HCT116 (cell line): ENCODE data around the gene FAXDC2. TPM values are rescaled to one million over a fixed set of nuclear protein-coding genes. Genes with fewer than 3 reads are reported as not detected.
"Not testable (repeated sequence)": the region's sequence is repeated elsewhere in the genome, so short reads cannot be mapped to it uniquely, and the experiment has no call there.

Experiments used
- ATAC-seq: fragments of 200-7000 bp; cut with Tn5 transposase; 2 replicates; pipeline ENCODE4 v1.9.1; 2020; ENCODE audit warnings: mild to moderate bottlenecking, moderate library complexity
- BruUV-seq: library from RNA; stranded (reverse); fragments of 400-500 nt; replicated peaks from 2 replicates; lab custom pipeline; 2021; lab: Mats Ljungman, UMichigan
- CTCF ChIA-PET: fragments of 300-600 bp; sonication (Branson Sonifier 250); formaldehyde crosslinking; loops from one replicate; lab custom pipeline; 2021; ENCODE audit warnings: antibody characterized with exemption; lab: Charles Lee
- POLR2A ChIA-PET: fragments of 300-600, 350-600 bp; sonication (Branson Sonifier 250); formaldehyde crosslinking; loops from one replicate; lab custom pipeline; 2021; ENCODE audit warnings: antibody characterized with exemption; lab: Charles Lee
- RAD21 ChIA-PET, 2 experiments: fragments of 300-600 bp; sonication (Branson Sonifier 250); formaldehyde crosslinking; loops; one replicate each; lab custom pipeline; 2023; ENCODE audit warnings: low total read pairs in 2 of 2; ENCODE audit not compliant: uncharacterized antibody in 2 of 2, unreplicated experiment in 2 of 2, low non-redundant PET in 1 of 2; lab: Charles Lee
- DNase-seq: peaks from one replicate; pipeline ENCODE4 v3.0.0-alpha.2; 2010; ENCODE audit warnings: low read depth, low spot score
- H2AFZ ChIP-seq: fragments of 200-600 bp; shearing (Covaris generic), sonication (generic); 2 replicates; pipeline ENCODE4 v1.6.1; 2017; ENCODE audit warnings: low read depth, mixed run types, mixed read lengths, antibody characterized with exemption, low read length; ENCODE audit not compliant: poor library complexity, severe bottlenecking
- H3K27ac ChIP-seq: 2 replicates; pipeline ENCODE4 v1.5.1; 2012; ENCODE audit warnings: low read depth, low read length
- H3K27me3 ChIP-seq: fragments of 200-600 bp; sonication (generic); 2 replicates; pipeline ENCODE4 v1.6.1; 2016; ENCODE audit warnings: mixed run types, low read length, mixed read lengths; ENCODE audit not compliant: insufficient read depth
- H3K36me3 ChIP-seq, 2 experiments: fragments of 200-500 bp in 1 of 2; fragments of 200-600 bp in 1 of 2; sonication (Bioruptor generic) in 1 of 2; sonication (generic) in 1 of 2; 2 replicates each; pipeline versions ENCODE4 v1.5.1 to v1.6.1; 2014 to 2016; ENCODE audit warnings: low read length in 2 of 2, inconsistent platforms in 1 of 2, mixed read lengths in 1 of 2, mixed run types in 1 of 2; ENCODE audit not compliant: insufficient read depth in 2 of 2, control insufficient read depth in 1 of 2
- H3K4me1 ChIP-seq, 2 experiments: fragments of 200-600 bp in 1 of 2; sonication (generic) in 1 of 2; 2 replicates each; pipeline versions ENCODE4 v1.5.1 to v1.6.1; 2012 to 2017; ENCODE audit warnings: low read length in 2 of 2, inconsistent platforms in 1 of 2, mild to moderate bottlenecking in 1 of 2, mixed read lengths in 1 of 2, mixed run types in 1 of 2, moderate library complexity in 1 of 2; ENCODE audit not compliant: insufficient read depth in 2 of 2, control insufficient read depth in 1 of 2
- H3K4me2 ChIP-seq: fragments of 200-600 bp; sonication (generic); 2 replicates; pipeline ENCODE4 v1.6.1; 2017; ENCODE audit warnings: mixed run types, low read length, mixed read lengths
- H3K4me3 ChIP-seq, 2 experiments: fragments of 200-600 bp in 1 of 2; sonication (generic) in 1 of 2; replicated peaks in 1 of 2; 2 replicates each; pipeline ENCODE4 v1.5.1; 2011 to 2016; ENCODE audit warnings: low read length in 2 of 2, control low read depth in 1 of 2, low read depth in 1 of 2, mild to moderate bottlenecking in 1 of 2, mixed read lengths in 1 of 2, mixed run types in 1 of 2
- H3K79me2 ChIP-seq: fragments of 200-600 bp; sonication (generic); 2 replicates; pipeline ENCODE4 v1.6.1; 2017; ENCODE audit warnings: mild to moderate bottlenecking, mixed run types, low read length, moderate library complexity, mixed read lengths; ENCODE audit not compliant: insufficient read depth
- H3K9ac ChIP-seq: fragments of 200-600 bp; sonication (generic); 2 replicates; pipeline ENCODE4 v1.6.1; 2016; ENCODE audit warnings: low read length, mixed read lengths
- H3K9me2 ChIP-seq: fragments of 200-600 bp; sonication (generic), shearing (Covaris generic); 2 replicates; pipeline ENCODE4 v1.6.1; 2017; ENCODE audit warnings: mixed run types, mild to moderate bottlenecking, moderate library complexity; ENCODE audit not compliant: insufficient read depth
- H3K9me3 ChIP-seq, 2 experiments: fragments of 200-500 bp in 1 of 2; fragments of 200-600 bp in 1 of 2; sonication (Bioruptor generic) in 1 of 2; sonication (generic) in 1 of 2; 2 replicates each; pipeline ENCODE4 v1.6.1; 2014 to 2017; ENCODE audit warnings: low read length in 2 of 2, mixed read lengths in 2 of 2, inconsistent platforms in 1 of 2, low read depth in 1 of 2, mild to moderate bottlenecking in 1 of 2, mixed run types in 1 of 2, moderate library complexity in 1 of 2; ENCODE audit not compliant: control insufficient read depth in 1 of 2, insufficient read depth in 1 of 2
- H4K20me1 ChIP-seq: fragments of 200-600 bp; sonication (generic), shearing (Covaris generic); 2 replicates; pipeline ENCODE4 v1.6.1; 2017; ENCODE audit warnings: mixed run types, mild to moderate bottlenecking, moderate library complexity; ENCODE audit not compliant: insufficient read depth
- EGR1 ChIP-seq: IDR thresholded peaks from 2 replicates; pipeline ENCODE4 v1.6.1; 2012; ENCODE audit warnings: low read depth
- SRF ChIP-seq: IDR thresholded peaks from 2 replicates; pipeline ENCODE4 v1.6.1; 2012; ENCODE audit warnings: low read depth
- intact Hi-C: fragments of 100-400 bp; cut with micrococcal nuclease; formaldehyde crosslinking; loops from 2 replicates; pipeline ENCODE4 v1.10.0; 2022
- total RNA-seq: library from RNA; stranded (reverse); gene quantifications from one replicate; pipeline ENCODE4 v1.2.1, GENCODE V29; 2021; ENCODE audit not compliant: unreplicated experiment

FAXDC2 gene
- total RNA-seq, 1 experiment from 2014 or later: 0.22 TPM

DNA sequence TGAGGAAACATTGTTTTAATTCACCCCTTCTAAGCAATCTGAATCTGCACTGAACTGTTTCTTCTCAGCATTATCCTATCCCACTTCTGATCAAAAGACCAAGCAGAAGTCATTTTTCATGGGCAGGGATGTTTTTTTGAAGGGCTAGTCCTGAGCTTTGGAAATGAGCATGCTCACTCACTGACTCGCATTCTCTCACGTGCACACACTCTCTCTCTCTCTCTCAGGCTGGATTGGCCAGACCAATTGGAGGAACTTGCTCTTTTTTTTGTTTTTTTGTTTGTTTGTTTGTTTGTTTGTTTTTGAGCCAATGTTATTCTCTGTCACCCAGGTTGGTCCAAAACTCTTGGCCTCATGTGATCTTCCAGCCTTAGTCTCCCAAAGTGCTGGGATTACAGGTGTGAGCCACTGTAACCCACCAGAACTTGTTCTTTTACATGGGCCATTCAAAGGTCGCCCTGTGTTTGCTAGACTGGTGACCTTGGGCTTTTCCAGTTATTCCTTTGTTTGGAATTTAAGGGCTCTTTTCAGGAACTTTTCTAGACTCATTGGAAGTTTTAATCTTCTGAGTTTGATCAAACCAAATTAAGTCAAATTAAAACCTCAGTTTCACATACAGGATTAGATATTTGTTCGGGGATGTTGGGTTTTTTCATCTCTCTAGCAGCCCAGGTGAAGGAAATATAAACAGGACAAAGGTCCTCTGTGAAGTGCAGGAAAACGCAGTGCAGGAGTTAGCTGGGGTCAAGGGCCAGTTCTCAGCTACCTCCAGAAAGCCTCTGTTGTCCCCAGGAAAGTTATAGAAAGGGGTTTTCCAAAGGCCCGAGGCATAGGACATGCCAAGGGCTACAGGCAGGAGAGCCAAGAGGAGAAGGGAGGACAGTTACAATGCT lies 13.1 kb downstream of the FAXDC2 start:
- DNase-seq (no peak), ATAC-seq (no peak)
- no TSS peak for BruUV-seq

DNA sequence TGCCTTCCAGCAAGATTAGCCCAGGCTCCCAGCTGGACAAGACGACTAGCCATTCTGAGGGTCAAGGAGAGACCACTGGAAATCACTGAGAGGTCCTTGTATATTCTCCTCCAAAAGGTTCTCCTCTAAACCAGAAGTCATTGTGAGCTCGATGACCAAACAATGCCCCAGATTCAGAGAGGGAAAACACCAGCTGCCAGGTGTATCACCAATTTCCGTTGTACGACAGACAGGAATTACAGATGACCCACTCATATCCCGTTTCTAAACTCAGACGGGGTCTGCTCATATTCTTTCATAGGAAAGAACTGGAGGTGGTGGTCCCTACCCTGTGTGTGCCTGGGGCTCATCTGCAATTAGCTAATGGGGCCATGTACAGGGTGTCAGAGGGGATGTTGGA lies 14.2 kb downstream of the FAXDC2 start:
- H3K4me1 ChIP-seq: peaks cover 18 to 21% of the 10 kb centered on the region in 2 experiments
- no TSS peak for BruUV-seq
- ChIA-PET CTCF (no interaction called here), POLR2A (no interaction called here), RAD21 (no interaction called here)
- H3K36me3 ChIP-seq: no peaks in the 10 kb centered on the region
- H3K4me2 ChIP-seq: peak overlapping the region; percentile 55; the same call in 1 of the 2 replicates
- no peak overlapping the region for H3K27ac ChIP-seq
- DNase-seq: no peak
- no peaks in the 10 kb centered on the region for H3K79me2 ChIP-seq
- no peaks in the 10 kb centered on the region for H4K20me1 ChIP-seq
- H3K4me3 ChIP-seq: no peak overlapping the region
- H3K9ac ChIP-seq: 0 out of 2 replicates have a peak overlapping the region, but pooled peaks have one; percentile 8
- no peak overlapping the region for H2AFZ ChIP-seq
- no peaks in the 10 kb centered on the region for H3K27me3 ChIP-seq
- H3K9me3 ChIP-seq: no peaks in the 10 kb centered on the region
- intact Hi-C loops: no loop called here
- no peaks in the 10 kb centered on the region for H3K9me2 ChIP-seq
- no peak for TF ChIP-seq SRF
- no peak for ATAC-seq

More for the DNA sequence above, 13.1 kb downstream of the FAXDC2 start:
- no peaks in the 10 kb centered on the region for H3K36me3 ChIP-seq
- H2AFZ ChIP-seq: no peak overlapping the region
- no peaks in the 10 kb centered on the region for H4K20me1 ChIP-seq
- CTCF ChIA-PET: no interaction called here
- no peak overlapping the region for H3K9ac ChIP-seq
- H3K79me2 ChIP-seq: no peaks in the 10 kb centered on the region
- peaks cover 18 to 20% of the 10 kb centered on the region in 2 experiments for H3K4me1 ChIP-seq
- POLR2A ChIA-PET: no interaction called here
- no peaks in the 10 kb centered on the region for H3K27me3 ChIP-seq
- H3K9me2 ChIP-seq: no peaks in the 10 kb centered on the region
- H3K4me3 ChIP-seq: no peak overlapping the region
- no peaks in the 10 kb centered on the region for H3K9me3 ChIP-seq
- no peak overlapping the region for H3K27ac ChIP-seq
- no peak for TF ChIP-seq EGR1
- TF ChIP-seq, all 23 proteins: peak for 0
- H3K4me2 ChIP-seq: no peak overlapping the region
- RAD21 ChIA-PET: no interaction called here
- intact Hi-C loops: no loop called here

DNA sequence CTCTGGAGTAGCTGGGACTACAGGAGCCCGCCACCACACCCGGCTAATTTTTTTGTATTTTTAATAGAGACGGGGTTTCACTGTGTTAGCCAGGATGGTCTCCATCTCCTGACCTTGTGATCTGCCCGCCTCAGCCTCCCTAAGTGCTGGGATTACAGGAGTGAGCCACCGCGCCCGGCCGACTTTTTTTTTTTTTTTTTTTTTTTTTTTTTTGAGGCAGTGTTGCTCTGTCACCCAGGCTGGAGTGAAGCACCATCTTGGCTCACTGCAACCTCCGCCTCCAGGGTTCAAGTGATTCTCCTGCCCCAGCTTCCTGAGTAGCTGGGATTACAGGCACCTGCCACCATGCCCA lies 14.7 kb downstream of the FAXDC2 start:
- BruUV-seq, H3K79me2 ChIP-seq, H3K9ac ChIP-seq, H2AFZ ChIP-seq, POLR2A ChIA-PET, H3K27ac ChIP-seq, RAD21 ChIA-PET, H4K20me1 ChIP-seq, H3K36me3 ChIP-seq, DNase-seq, H3K9me3 ChIP-seq, H3K27me3 ChIP-seq, H3K4me3 ChIP-seq, CTCF ChIA-PET, H3K9me2 ChIP-seq, intact Hi-C loops: not testable (repeated sequence)
- peak overlapping the region; percentile 55 for H3K4me2 ChIP-seq
- H3K4me1 ChIP-seq: peaks cover 19 to 26% of the 10 kb centered on the region in 2 experiments
- peak; percentile 10 for ATAC-seq
